ENCODE measurements around the gene NCF2. TPM values are rescaled to one million over a fixed set of nuclear protein-coding genes. Genes with fewer than 3 reads are reported as not detected.
A peak's percentile ranks its signal among the peaks of the same experiment; 100 is the strongest.

The NCF2 gene
- total RNA-seq, 2 experiments from 2014 or later = 4.0 to 5.4 TPM

DNA sequence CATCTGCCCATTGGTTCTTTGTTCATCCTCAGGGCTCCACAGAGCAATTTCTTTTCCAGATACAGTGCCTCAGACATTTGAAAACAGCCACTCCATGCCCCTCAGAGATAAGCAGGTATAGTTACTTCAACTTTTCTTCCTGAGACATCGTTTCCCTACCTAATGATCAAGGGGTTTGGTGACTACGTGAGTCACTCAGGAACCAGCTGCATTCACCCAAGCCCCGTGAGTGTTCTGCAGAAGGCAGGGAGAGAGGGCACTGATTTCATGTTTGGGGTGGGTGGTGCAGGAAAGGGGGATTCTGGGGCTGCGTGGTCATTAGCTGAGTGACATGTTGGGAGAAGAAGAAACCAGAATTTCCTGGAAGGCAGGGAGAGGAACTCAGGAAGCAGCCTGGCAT, 25.0 kb downstream of the NCF2 start:
- Mint-ChIP-seq H3K27ac (no peak overlapping the region), H3K4me3 (no peak overlapping the region), H3K4me1 (peaks cover 9% of the 10 kb centered on the region), H3K9me3 (no peaks in the 10 kb centered on the region), H3K36me3 (no peaks in the 10 kb centered on the region), H3K27me3 (no peaks in the 10 kb centered on the region)
- no peak for DNase-seq

DNA sequence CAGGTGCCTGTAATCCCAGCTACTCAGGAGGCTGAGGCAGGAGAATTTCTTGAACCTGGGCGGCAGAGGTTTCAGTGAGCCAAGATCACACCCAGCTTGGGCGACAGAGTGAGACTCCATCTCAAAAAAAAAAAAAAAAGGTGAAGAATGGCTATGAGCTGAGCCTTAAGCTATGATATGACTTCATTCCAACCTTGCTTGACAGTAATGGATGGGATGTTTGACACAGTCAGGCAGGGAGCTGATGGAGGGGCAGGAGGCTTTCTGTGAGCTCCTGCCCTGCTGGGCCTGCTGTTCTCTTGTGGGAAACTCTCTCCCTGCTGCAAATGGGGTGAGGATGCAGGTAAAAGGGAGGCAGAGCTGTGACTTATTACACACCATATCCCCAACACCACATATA, 27.6 kb downstream of the NCF2 start:
- DNase-seq = no peak
- no peak overlapping the region for H3K4me3 Mint-ChIP-seq

DNA sequence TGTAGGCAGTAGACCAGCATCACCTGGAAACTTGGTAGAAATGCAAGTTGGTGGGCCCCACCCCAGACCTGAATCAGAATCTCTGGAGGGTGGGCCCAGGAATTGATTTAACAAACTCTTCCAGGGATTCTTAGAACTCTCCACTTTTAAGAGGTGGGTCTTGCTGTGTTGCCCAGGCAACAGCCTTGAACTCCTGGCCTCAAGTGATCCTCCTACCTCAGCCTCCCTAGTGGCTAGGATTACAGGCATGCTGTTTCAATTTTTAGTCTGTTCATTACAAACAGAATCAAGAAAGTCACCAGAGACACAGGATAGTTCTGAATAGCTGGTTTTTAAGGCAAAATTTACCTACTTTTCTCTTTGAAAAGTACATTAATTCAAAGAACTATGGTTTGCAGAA, 31.2 kb downstream of the NCF2 start:
- no peak overlapping the region for H3K4me3 Mint-ChIP-seq

More for the DNA sequence above, 27.6 kb downstream of the NCF2 start:
- no peak overlapping the region for H3K27ac Mint-ChIP-seq
- H3K27me3 Mint-ChIP-seq = no peaks in the 10 kb centered on the region
- H3K4me1 Mint-ChIP-seq = peaks cover 5% of the 10 kb centered on the region
- H3K36me3 Mint-ChIP-seq = no peaks in the 10 kb centered on the region
- no peaks in the 10 kb centered on the region for H3K9me3 Mint-ChIP-seq

DNA sequence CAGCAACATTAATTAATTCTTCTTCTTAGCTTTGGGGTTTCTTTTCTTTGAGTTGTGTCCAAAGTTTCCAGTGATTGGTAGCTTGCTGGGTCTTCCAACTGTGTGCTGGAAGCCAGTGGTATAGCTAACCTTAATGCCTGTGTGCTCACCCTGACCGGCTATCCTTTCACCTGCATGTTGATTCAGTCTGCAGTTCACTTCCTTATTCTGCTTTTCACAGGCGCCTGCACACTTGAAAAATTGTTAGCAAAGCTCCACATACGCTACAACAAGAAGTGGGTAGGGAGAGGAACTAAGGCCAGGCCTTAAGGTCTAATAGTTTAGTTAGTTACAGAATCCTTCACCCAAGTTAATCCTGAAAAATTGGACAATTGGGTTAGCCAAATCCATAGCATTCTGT, 35.7 kb downstream of the NCF2 start:
- no peaks in the 10 kb centered on the region for H3K4me1 Mint-ChIP-seq
- no peak overlapping the region for H3K4me3 Mint-ChIP-seq
- no peak for DNase-seq
- H3K27ac Mint-ChIP-seq = no peak overlapping the region
- no peaks in the 10 kb centered on the region for H3K27me3 Mint-ChIP-seq
- H3K9me3 Mint-ChIP-seq = no peaks in the 10 kb centered on the region
- peaks cover 8% of the 10 kb centered on the region for H3K36me3 Mint-ChIP-seq

More for the DNA sequence above, 31.2 kb downstream of the NCF2 start:
- H3K27ac Mint-ChIP-seq = no peak overlapping the region
- H3K27me3 Mint-ChIP-seq = no peaks in the 10 kb centered on the region
- no peak for DNase-seq
- H3K36me3 Mint-ChIP-seq = no peaks in the 10 kb centered on the region
- no peaks in the 10 kb centered on the region for H3K9me3 Mint-ChIP-seq
- H3K4me1 Mint-ChIP-seq = no peaks in the 10 kb centered on the region

DNA sequence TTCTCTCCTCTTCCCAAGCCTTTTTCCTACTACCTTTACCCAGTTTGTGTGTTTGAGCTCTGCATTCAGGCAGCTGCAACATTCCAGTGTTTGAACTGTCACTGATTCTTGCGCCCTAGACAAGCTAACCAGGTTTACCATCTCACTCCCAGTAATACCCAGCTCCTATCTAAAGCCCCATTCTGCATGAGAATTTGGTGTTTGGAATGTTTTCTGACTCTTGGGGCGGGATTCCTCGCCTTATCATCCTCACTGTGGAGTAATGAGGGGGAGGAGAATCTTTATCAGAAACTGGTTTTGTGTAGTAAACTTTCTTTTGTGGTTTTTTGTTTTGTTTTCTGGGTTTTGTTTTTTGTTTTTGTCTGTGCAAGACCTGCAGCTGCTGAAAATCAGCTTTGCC, 36.5 kb downstream of the NCF2 start:
- no peak for DNase-seq
- Mint-ChIP-seq H3K4me1 (no peaks in the 10 kb centered on the region), H3K27ac (no peak overlapping the region), H3K4me3 (no peak overlapping the region), H3K9me3 (no peaks in the 10 kb centered on the region), H3K36me3 (peaks cover 8% of the 10 kb centered on the region), H3K27me3 (no peaks in the 10 kb centered on the region)

DNA sequence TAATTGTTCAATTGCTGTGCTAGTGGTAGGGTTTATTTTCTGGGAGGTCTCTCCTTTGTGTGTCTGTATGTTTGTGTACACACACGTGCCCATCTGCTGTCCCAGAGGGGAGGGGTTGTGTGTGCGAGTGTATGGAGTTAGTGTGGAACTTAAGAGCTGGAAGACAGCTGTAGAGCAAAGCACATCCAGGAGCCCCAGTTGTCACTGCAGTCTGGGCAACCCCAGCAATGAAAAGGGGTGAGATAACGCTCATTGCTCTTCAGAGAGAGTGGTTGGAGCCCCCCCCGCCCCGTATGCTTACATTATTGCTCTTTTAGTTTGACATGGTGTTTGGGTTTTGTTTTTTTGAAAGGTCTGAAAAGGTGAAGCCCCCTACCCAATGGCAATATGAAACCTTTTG, 36.9 kb downstream of the NCF2 start:
- DNase-seq = no peak
- no peaks in the 10 kb centered on the region for H3K27me3 Mint-ChIP-seq
- no peak overlapping the region for H3K4me3 Mint-ChIP-seq
- H3K4me1 Mint-ChIP-seq = no peaks in the 10 kb centered on the region
- no peaks in the 10 kb centered on the region for H3K9me3 Mint-ChIP-seq
- H3K27ac Mint-ChIP-seq = no peak overlapping the region
- H3K36me3 Mint-ChIP-seq = peaks cover 8% of the 10 kb centered on the region

- Mint-ChIP-seq H3K27ac (no peak overlapping the region), H3K36me3 (peaks cover 8% of the 10 kb centered on the region), H3K27me3 (no peaks in the 10 kb centered on the region), H3K9me3 (no peaks in the 10 kb centered on the region), H3K4me1 (no peaks in the 10 kb centered on the region), H3K4me3 (no peak overlapping the region)
- no peak for DNase-seq
These were observed 37.4 kb downstream of the NCF2 start for GRCh38 chr1:183552891-183553290.

DNA sequence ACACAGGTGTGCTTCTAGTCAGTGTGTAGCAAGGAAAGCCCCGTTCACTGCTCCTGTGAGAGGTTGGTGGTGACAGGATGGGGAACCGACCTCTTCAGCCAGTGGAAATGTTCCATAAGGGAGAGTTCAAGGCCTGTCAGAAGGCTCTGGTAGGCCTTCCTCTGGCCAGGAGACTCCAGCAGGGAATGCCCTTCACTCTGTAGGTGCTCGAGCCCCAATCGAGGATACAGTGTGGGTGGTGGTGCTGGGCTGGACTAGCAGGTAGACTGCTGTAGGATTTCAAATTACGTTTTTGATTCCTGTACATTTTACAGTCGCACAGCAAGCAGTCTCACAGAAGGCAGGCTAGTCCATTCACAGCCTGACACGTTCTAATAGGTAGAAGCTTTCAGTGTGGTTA, 37.8 kb downstream of the NCF2 start:
- Mint-ChIP-seq H3K36me3 (peaks cover 8% of the 10 kb centered on the region), H3K4me1 (no peaks in the 10 kb centered on the region), H3K9me3 (no peaks in the 10 kb centered on the region), H3K27me3 (no peaks in the 10 kb centered on the region), H3K4me3 (no peak overlapping the region), H3K27ac (no peak overlapping the region)
- no peak for DNase-seq

DNA sequence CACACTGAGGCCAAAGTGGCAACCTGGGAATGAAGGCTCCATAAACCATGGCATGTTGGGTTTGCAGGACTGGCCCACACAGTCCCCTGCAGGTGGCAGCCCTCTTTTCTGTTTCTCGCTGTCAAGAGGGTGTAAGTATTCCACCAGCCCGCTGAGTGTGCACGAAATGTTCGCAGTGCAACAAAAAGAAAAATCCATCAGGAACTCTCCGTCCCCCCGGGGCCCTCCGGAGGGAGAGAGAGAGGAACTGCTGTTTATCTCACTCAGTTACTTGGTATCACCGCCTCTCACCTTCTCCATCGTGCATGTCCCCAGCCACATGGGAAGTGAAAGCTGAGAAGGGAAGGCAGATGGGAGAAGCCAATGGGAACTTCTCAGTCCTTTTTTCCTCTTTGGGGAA, 38.3 kb downstream of the NCF2 start:
- Mint-ChIP-seq H3K9me3 (no peaks in the 10 kb centered on the region), H3K4me1 (no peaks in the 10 kb centered on the region), H3K4me3 (no peak overlapping the region), H3K27ac (no peak overlapping the region), H3K36me3 (peaks cover 8% of the 10 kb centered on the region), H3K27me3 (no peaks in the 10 kb centered on the region)
- DNase-seq = no peak

- Mint-ChIP-seq H3K27ac (peak overlapping the region; percentile 56), H3K4me1 (no peaks in the 10 kb centered on the region), H3K27me3 (no peaks in the 10 kb centered on the region), H3K36me3 (peaks cover 8% of the 10 kb centered on the region), H3K9me3 (no peaks in the 10 kb centered on the region), H3K4me3 (no peak overlapping the region)
- no peak for DNase-seq
These were observed 39.3 kb downstream of the NCF2 start for GRCh38 chr1:183550915-183551314.

DNA sequence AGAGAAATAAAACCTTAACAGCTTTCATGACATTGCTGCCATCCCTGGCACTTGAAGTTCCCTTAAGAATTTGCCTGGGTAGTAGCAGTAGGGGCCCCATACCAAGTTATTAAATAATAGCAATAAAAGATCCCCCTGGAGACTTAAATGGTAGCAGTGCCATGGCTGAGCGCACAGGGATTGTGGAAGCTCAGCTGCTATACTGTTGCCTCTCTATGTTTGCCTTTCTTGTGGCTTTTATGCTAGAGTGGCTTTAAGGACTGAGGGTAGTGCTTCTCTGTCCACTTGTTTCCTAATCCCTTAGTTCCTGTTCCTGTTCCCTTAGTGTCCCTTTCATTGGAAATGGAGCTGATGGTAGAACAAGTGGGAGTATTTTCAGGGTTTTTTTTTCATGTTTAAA, 42.1 kb downstream of the NCF2 start:
- Mint-ChIP-seq H3K4me1 (no peaks in the 10 kb centered on the region), H3K9me3 (no peaks in the 10 kb centered on the region), H3K27ac (no peak overlapping the region), H3K27me3 (no peaks in the 10 kb centered on the region), H3K4me3 (no peak overlapping the region), H3K36me3 (peaks cover 15% of the 10 kb centered on the region)
- no peak for DNase-seq

DNA sequence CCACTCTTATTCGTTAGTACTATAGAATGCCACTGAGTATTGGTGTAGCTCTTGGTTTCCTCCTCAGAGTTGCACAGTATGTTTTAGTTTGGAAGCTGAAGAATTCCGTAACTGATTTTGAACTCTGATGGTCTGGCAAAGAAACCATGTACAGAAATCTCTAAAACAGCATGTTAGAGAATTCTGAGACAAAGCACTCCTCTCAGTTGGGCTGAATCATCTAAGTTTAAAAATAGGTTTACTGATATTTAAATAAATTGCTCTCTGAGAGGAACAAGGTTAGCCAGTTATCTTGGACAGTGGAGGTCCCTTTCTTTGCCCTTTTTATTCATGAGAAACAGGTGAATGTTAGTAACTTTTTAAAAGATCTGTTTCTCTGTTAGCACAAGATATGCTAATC, 43.8 kb downstream of the NCF2 start:
- H3K27ac Mint-ChIP-seq = no peak overlapping the region
- H3K4me1 Mint-ChIP-seq = peaks cover 4% of the 10 kb centered on the region
- DNase-seq = no peak
- peaks cover 20% of the 10 kb centered on the region for H3K36me3 Mint-ChIP-seq
- no peak overlapping the region for H3K4me3 Mint-ChIP-seq
- no peaks in the 10 kb centered on the region for H3K27me3 Mint-ChIP-seq
- H3K9me3 Mint-ChIP-seq = no peaks in the 10 kb centered on the region

DNA sequence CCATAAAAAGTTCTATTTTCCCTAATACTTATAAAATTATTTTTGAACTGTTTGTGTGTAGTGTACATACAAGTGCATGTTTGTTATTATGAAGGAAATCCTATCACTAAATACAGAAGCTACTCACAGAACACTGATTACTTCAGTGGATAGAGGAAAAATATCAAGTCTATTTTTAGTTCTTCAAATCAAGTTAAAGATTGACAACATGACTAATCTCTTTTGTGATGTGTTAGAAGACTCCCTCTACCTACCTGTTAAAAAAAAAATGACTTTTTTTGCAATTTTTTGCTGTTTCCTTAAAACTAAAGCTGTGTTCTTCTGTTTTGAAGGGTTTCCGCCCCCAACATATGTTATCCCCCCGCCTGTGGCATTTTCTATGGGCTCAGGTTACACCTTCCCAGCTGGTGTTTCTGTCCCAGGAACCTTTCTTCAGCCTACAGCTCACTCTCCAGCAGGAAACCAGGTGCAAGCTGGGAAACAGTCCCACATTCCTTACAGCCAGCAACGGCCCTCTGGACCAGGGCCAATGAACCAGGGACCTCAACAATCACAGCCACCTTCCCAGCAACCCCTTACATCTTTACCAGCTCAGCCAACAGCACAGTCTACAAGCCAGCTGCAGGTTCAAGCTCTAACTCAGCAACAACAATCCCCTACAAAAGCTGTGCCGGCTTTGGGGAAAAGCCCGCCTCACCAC, 45.5 kb downstream of the NCF2 start:
- Mint-ChIP-seq H3K9me3 (no peaks in the 10 kb centered on the region), H3K27me3 (no peaks in the 10 kb centered on the region), H3K27ac (no peak overlapping the region), H3K4me1 (peaks cover 4% of the 10 kb centered on the region), H3K4me3 (no peak overlapping the region), H3K36me3 (peaks cover 16% of the 10 kb centered on the region)
- no peak for DNase-seq

DNA sequence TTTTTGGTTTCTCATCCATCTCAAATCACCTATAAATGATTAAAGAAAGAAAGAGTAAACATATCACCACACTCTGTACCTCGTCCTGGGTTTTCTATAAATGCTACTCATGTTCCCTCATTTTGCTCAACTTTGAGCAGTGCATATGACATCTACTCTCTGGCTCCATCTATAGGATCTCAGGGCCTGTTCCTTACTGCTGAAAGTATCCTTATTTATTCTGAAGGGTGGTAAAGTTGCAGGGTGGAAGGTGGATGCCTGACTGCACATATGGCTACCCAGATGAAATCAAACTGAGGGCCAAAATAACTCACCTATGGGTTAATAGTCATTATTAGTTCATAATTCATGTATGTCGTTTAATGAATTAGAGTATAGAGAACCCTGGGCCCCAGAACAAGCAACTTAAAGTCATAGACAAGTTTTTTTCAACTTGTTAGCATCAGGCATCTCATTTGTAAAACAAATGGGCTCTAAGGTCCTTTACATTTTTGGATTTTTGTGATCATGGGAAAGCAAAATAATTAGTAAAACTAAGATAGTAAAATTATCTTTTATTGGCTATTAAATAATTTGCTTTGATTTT, 46.5 kb downstream of the NCF2 start:
- Mint-ChIP-seq H3K27ac (no peak overlapping the region), H3K36me3 (peaks cover 18% of the 10 kb centered on the region), H3K9me3 (no peaks in the 10 kb centered on the region)

GRCh38 chr1:183537405-183537804, 52.9 kb downstream of the NCF2 start:
- no peak for DNase-seq
- no peaks in the 10 kb centered on the region for H3K27me3 Mint-ChIP-seq
- H3K27ac Mint-ChIP-seq = peak overlapping the region; percentile 62

More for the DNA sequence above, 46.5 kb downstream of the NCF2 start:
- no peaks in the 10 kb centered on the region for H3K27me3 Mint-ChIP-seq
- no peak for DNase-seq
- peaks cover 4% of the 10 kb centered on the region for H3K4me1 Mint-ChIP-seq
- no peak overlapping the region for H3K4me3 Mint-ChIP-seq

GRCh38 chr1:183533617-183534174, 56.6 kb downstream of the NCF2 start:
- Mint-ChIP-seq H3K9me3 (no peaks in the 10 kb centered on the region), H3K36me3 (peaks cover 7% of the 10 kb centered on the region), H3K27ac (no peak overlapping the region), H3K4me1 (peaks cover 3% of the 10 kb centered on the region), H3K27me3 (no peaks in the 10 kb centered on the region), H3K4me3 (no peak overlapping the region)
- DNase-seq = no peak

More at GRCh38 chr1:183537405-183537804, 52.9 kb downstream of the NCF2 start:
- Mint-ChIP-seq H3K9me3 (no peaks in the 10 kb centered on the region), H3K4me1 (peaks cover 4% of the 10 kb centered on the region), H3K36me3 (peaks cover 18% of the 10 kb centered on the region), H3K4me3 (no peak overlapping the region)
